HG02623 (cell line): ENCODE data around the gene SPINK6.

ENCODE experiments used
- ATAC-seq: cut with Tn5 transposase; IDR thresholded peaks from one replicate; pipeline ENCODE4 v1.9.1; 2021; ENCODE audit warnings: moderate library complexity; ENCODE audit not compliant: unreplicated experiment

SPINK6 gene

GRCh38 chr5:148221508-148221907 is 18.7 kb downstream of the SPINK6 start:
- ATAC-seq: no peak

GRCh38 chr5:148224117-148224742 is 21.4 kb downstream of the SPINK6 start:
- no peak for ATAC-seq

GRCh38 chr5:148228392-148228984 is 25.6 kb downstream of the SPINK6 start:
- no peak for ATAC-seq

DNA sequence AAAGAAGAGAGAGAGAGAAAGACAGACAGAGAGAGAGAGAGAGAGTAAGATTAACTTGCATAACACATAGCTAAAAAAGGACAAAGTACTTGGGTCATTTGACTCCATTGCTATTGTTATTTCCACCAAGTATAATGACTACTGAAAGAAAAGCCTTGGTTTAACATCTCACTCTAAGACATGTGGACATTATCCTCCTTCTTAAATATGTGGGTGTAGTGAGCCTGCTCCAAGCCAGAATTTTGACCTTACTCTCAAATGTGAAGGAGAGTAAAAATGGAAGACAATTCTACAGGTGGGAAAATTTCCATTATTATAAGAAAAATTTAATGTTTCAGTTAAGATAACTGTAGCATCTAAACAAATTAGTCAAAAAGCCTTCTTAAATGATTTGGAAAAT is 27.0 kb downstream of the SPINK6 start:
- no peak for ATAC-seq

- ATAC-seq: no peak
Observed at GRCh38 chr5:148230240-148230639, 27.4 kb downstream of the SPINK6 start.

DNA sequence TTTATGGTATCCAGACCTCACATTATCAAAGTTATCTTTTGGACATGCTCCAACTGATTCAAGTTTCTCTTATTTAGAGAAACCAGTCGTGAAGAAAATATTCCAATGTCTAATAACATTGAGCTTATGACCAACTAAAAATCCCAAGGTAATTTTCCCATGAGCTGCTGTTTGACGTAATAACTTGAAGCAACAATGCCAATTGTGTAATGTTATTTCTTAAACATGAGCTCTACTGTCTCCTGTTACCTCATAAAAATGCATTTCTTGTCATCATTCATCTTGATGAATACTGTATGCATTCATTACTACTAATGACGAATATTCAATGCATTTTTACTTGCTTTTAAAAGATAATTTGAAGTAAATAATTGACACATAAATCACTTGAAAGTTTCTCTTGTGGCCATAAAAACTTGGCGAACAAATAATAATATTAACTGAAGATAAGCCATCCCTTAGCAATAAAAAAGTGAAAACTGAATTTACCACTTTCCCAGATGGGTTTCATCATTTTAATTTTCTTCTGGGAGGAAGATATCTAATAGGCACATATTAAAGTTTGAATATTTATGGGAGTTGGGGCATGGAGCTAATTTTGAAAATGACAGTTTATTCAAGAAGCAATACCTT is 35.1 kb downstream of the SPINK6 start:
- no peak for ATAC-seq

DNA sequence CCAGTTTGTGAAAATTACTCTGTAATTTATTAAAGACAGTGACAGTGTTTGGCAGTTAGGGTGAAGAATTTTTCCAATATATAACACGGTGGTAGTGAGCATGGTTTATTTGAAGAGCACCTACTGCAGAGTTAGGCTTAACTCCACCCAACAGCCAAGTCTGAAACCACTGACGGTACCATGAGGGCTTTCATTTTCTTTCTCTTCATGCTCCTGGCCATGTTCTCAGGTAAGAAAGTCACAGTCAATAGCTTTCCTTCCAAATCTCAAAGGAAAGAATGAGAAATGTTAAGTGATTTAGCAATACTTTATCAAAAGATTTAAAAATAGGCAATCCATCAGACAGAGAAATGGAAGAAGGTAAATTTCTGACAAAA is 35.6 kb downstream of the SPINK6 start, which contains the start of gene MARCOL:
TSS of gene MARCOL (plus strand) at position 108 of the 377 bp plus-strand sequence. CDS start at position 181, 73 bp downstream.
- ATAC-seq: no peak

GRCh38 chr5:148248894-148249293 is 46.1 kb downstream of the SPINK6 start:
- no peak for ATAC-seq

GRCh38 chr5:148255456-148255855 is 52.6 kb downstream of the SPINK6 start:
- ATAC-seq: no peak

GRCh38 chr5:148259288-148259687 is 56.4 kb downstream of the SPINK6 start:
- no peak for ATAC-seq

DNA sequence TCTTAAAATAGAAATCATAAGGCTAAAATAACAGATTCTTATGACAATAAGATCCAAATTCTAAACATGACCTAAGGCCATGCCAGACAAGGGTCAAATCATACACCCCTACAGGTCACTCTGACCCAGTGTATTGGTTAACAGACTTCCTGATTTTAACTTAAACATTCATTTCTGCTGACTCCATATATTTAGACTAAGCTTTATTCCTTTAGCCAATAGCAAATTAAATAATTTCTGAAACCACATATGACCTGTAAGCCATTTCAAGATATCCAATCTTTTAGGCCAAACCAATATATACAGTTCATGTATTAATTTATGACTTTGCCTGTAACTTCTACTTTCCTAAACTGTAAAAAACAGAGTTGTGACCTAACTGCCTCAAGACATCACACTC is 58.4 kb downstream of the SPINK6 start:
- no peak for ATAC-seq
